DMS 273 (cell line): ENCODE measurements around the gene RIMS4.

Experiments
- DNase-seq: peaks from one replicate; lab custom pipeline; 2025; ENCODE audit not compliant: unreplicated experiment; lab: John Stamatoyannopoulos, UW

The RIMS4 gene

DNA sequence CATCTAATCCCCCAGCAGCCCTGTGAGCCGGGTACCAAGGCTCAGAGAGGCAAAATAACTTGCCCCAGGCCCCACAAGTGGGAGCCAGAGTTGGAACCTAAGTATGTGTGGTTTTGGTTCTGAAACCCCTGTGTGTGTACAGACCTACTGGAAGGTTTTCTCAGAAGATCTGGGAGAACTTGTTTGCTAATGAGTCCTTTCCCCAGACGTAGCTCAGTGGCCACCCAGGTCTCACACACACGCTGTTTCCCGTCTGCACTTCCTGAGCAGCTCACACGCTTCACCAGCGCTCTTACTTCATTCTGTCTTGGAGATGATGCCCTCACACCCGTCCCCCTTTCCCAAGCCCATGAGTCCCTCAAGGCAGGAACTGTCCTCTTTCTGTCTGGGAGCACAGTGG lies 87.0 kb downstream of the RIMS4 start:
- no peak for DNase-seq

DNA sequence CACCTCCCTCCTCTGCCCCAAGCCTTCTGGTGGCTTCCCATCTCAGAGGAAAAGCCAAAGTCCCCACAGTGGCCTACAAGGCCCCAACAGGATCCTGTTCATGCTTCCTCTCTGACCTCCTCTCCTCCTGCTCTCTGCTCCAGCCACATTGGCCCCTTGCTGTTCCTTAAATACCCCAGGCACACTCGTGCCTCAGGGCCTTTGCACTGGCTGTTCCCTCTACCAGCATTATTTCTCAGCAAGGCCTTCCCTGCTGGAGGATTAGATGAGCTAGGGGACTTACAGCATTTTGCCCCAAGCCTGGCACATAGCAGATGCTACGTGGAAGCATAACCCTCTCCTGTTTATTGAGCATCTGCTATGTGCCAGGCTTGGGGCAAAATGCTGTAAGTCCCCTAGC lies 87.4 kb downstream of the RIMS4 start:
- no peak for DNase-seq

DNA sequence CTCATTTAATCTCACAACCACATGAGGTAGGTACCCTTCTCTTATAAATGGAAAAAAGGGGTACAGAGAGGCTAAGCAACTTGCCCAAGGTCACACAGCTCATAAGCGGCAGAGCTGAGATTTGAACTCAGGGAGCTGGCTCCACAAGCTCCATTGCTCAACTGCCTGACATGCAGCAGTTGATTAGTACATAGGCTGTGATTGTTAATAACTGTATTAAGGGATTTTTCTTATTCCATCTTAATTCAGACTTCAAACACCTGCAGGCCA lies 88.6 kb downstream of the RIMS4 start:
- DNase-seq: no peak

DNA sequence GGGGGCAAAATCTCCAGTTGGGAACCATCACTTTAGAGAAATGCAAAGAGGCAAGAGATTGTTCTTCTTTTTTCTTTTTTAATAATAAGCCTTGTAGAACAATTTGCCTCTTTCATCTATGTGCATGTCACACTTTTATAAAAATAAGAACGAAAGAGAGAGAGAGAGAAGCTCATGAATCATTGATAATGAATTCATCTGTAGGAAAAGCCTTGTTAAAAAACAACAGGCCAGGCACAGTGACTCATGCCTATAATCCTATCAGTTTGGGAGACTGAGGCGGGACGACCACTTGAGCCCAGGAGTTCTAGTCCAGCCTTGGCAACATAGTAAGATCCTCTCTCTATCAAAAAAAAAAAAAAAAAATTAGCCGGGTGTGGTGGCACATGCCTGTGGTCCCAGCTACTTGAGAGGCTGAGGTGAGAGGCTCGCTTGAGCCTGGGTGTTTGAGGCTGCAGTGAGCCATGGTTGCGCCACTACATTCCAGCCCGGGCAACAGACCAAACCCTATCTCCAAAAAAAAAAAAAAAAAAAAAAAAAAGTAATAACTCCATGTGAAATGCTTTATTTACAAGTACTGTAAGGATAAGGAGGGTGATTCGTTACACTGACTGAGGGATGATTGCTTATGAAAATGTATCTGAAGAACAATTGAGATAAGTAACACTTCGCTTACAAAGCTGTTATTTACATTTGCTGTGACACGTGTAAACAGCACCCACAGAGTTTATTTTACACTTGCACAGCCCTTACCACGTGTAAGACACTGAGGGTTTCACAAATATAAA lies 89.2 kb downstream of the RIMS4 start:
- no peak for DNase-seq

DNA sequence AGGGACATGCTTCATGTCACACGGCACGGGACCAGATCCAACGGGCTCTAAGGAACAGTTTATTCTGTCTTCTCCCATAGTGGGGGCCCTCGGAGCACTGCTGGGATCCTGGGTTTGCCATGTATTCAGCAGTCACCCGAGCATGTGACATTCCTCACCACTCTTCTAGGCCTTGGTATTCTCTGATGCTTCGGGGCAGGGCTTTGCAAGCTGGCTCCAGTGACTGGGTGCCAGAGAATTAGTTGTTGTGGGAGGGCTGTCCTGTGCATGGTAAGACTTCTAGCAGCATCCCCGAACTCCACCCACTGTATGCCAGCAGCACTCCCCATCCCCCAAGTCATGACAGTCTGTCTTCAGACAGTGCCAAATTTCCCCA lies 89.7 kb downstream of the RIMS4 start:
- DNase-seq: peak; percentile 90

DNA sequence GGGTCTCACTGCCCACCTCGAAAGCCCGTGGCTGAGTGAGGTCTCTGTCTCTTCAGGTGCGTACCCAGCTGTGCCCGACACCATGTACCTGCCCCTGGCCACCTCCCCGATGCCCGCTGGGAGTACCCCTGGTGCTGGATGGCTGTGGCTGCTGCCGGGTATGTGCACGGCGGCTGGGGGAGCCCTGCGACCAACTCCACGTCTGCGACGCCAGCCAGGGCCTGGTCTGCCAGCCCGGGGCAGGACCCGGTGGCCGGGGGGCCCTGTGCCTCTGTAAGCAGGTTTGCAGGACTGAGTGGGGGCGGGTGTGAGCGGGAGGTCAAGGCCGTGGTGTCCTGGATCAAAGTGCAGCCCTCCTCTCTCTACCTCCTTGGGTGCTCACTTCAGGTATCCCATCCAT lies 90.5 kb downstream of the RIMS4 start:
- DNase-seq: no peak

DNA sequence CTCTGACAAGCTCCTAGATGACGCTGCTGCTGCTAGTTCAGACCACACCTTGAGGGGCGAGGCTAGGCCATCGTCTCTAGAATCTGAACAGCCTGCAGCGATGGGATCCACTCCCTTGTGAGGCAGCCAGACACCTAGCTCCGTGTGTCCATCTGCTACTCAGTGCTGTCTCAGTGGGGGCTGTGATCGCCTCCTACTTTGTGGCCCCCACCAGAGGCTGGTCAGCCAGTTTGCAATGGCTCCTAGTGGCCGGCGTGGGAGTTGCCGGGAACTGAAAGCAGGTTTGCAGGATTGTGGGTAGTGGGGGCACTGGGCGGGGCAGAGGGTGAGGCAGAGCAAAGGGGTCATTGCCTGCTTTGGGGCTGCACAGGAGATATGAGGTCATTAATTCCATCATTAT lies 92.4 kb downstream of the RIMS4 start:
- DNase-seq: peak; percentile 67

DNA sequence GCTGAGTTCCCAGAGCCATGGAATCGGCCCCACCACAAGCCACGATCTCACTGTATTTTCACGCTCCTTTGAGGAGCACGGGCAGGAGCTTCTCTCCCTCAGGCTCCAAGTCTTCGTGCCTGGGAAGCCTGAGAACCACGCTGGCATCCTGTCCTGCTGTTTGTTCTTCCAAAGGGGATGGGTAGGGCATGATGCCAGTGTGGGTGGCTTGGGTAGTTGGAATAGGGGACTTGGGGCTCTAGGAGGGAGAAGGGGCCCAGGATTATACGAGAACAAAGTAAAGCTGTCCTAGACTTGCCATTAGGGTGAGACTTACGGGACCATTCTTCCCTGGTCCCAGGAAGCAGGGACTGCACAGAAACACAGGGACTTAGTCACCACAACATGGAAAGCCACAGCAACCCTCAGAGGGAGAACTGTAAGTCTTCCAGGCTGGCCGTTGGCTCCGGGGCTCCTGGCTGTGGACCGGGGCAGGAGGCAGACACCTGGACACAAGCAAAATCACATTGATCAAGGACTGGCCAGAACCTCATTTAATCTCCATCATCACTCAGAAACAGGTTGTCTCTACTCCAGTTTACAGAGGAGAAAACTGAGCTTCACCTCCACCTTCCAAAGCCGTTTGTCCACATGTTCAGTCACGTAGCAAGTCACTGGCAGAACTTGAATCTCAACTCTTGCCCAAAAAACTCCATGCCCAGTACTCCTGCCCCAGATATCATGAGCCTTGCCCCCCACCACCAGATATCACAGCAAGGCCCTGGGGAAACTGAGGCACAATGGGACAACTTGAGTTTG lies 93.8 kb downstream of the RIMS4 start:
- no peak for DNase-seq

DNA sequence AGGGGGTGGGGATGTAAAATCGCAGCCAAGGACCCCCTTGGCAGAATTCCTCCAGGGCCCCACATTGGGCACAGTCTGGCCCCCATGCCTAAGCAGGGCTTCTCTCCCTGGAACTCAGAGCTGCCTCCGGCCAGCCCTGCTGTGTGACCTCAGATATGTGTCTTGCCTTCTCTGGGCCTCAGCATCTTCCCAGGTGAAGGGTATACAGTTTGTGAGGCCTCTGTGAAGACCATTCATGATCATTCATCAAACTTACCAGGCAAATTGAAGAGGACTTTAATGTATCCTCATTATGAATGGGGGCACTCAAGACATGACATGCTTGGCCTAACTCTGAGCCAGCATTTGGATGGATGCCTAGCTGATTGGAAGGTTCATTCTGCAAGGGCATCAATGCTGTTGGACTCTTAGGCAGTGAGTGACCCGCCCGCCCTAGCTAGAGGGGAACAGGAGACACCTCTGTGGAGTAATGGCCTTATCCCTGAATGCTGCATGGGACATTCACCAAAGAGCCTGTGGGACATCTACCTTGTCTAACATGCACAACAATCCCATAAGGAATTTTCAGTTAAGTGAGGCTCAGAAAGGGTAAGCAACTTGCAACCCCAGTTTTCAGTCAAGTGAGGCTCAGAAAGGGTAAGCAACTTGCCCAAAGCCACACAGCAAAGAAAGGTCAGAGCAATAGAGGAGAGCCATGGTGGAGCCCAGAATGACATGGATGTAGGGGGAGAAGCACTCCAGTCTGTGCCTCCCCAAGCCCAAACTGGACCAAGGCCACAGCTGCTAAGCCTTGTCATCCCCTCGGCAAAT lies 94.6 kb downstream of the RIMS4 start:
- DNase-seq: no peak

DNA sequence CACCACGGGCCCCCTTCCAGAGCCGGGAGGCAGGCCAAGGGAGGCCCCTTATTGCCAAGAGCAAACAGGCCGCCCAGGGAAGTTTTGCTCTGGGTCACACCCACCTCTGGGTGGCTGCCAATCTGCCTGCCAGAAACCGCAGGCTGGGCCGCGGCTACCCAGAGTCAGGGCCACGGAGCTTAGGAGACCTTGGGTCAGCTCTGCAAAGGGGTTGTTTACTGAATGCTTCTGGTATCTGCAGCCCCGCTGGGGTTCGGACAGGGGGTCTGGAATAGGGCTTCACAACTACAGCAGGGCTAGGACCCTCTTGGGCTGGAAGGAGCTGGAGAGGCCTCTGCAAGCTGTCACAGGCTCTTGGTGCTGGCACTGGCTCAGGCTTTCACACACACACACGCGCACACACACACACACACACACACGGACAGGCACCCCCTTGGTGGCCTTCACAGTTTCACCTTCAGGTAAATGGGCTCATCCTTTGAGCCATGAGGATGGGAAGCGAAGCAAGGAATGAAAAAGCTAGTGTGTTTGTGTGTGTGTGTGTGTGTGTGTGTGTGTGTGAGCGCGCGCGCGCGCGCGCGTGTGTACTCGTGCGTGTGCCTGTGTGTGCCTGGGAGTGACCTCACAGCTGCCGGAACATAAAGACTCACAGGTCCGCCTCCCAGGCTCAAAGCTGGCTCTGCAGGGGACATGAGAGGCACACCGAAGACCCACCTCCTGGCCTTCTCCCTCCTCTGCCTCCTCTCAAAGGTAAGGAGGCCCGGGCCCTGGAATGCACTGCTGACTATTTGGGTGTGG lies 95.4 kb downstream of the RIMS4 start, which contains the start of gene CCN5:
Gene CCN5, plus strand, starts transcription at position 669 of the 798 bp plus-strand sequence. Its CDS starts 22 bp downstream, at position 691.
- DNase-seq: peak; percentile 86

DNA sequence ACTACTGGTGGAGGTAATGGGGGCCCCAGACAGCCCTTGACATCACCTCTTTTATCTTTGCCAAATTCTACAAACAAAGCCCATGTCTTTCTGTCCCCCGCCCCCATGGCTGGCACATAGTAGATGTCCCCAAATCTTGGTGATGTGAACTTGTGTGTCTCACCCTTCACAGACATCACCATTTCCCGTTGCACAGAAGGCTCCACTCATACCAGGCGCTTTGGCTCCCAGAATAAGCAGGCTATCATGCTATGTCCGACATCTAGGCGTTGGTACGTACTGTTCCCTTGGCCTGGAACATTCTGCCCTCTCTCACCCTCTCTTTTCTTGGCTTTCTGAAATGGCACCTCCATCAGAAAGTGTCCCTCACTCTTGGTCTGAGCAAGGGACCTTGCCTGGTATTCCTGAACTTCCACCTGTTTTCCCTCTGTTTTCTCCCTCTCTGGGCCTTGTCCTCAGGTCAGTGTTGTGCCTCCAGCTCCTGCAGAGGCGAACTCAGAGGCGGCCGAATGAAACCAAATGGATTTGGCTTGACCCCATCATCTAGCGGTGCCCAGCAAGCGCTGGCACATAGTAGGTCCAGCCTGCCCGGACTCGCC lies 96.1 kb downstream of the RIMS4 start:
- DNase-seq: no peak

DNA sequence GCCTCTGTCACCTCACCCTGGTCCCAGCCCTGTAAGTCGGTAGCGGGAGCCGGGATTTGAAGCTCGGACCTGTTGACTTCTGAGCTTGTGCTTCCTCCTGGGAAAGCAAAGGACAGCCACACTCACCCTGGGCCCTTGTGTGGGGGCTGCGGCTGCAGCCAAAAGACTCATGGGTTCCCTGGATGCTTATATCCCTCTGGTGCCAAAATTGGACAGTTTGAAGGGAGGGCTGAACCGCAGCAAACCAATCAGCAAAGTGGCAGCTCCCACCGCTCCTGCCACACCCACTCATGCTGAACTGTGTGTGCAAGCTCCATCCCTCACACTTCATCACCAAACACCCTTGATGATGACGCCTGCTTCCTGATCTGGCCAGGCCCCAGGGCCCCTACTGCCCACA lies 99.1 kb downstream of the RIMS4 start:
- no peak for DNase-seq

DNA sequence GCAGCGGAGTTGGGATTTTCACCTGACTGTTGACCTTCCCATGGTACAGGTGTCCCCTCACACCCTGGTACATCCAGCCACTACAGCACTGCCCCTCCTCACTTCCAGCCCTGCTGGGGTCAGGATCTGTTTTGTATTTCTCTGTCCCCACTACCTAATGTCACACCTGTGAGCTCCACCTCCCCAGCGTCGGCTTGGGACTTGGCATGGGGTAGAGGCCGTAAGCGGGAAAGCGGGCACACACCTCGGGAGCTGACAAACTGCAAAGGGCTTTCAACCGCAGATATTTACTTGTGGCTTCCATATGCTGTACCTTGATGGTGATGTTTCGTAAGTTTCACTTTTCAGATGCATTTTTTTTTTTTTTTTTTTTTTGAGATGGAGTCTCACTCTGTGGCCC lies 100.5 kb downstream of the RIMS4 start:
- DNase-seq: no peak

DNA sequence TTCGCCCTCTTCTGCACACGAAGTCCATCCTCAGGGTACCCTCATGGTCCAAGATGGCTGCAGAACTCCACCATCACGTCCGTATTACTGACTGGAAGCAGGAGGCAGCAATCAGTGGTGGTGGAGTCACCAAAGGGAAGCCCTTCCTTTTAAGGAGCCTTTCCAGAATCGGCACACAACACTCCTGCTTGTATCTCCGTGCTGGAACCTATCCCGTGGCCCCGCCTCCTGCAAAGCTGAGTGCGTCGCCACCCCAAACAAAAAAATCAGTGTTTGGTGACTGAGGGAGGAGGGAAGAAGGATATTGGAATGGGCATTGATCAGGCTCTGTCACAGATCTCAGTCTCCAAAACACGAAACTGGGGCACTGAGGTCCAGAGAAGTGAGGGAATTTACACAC lies 101.0 kb downstream of the RIMS4 start:
- no peak for DNase-seq

DNA sequence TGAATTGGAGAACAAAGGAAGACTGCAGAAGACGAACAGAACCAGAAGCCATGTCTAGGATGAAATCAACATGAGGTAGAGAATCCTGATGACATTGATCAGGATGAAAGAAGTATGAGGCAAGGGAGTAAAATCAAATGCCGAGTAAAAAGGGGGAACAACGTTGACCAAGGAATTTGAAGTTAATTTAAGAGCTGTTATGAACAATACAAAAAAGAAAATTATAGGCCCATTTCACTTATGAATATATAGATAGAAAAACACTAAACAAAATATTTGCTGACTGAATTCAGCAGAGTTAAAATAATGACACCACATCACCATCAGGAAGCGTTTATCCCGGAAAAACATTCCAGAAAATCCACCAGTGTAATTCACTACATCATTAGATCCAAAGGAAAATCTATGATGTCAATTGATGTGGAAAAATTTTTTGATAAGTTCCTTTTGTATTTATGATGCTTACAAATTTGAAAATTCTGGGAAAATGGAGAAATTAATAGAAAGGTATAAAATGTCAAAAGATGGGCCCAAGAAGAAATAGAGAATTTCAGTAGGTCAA lies 103.2 kb downstream of the RIMS4 start:
- DNase-seq: no peak

DNA sequence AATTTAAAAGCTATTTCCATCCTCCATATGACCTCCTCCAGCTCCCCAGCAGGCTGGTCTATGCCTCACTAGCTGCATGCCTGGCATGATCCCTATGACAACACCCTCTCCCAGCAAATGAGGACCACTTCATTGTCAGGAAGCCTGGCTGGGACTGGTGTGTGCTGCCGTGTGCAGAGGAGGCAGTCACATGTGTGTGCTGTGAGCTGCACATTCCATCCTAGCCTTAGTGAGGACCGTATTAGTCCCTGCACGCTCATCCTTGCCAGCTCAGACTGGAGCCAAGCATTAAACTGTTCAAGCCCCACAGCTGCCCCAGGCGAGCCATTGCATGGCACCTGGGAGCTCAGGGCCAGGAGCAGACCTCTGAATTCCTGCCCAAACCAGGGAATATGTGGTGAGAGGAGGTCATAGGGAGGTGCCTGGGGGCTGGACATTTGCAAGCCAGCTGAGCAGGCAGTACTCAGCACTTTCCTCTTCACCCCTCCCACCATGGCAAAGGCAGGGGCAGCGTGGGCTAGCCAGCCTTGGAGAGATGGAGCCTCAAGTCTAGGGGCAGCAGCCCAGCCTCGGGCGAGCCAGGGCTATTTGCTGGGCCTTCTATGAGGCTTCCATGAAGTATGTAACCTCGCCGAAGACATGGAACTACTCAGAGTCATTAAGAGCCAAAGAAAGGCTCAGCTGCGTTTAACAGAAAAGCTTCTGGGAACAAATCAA lies 103.9 kb downstream of the RIMS4 start:
- peak; percentile 31 for DNase-seq

DNA sequence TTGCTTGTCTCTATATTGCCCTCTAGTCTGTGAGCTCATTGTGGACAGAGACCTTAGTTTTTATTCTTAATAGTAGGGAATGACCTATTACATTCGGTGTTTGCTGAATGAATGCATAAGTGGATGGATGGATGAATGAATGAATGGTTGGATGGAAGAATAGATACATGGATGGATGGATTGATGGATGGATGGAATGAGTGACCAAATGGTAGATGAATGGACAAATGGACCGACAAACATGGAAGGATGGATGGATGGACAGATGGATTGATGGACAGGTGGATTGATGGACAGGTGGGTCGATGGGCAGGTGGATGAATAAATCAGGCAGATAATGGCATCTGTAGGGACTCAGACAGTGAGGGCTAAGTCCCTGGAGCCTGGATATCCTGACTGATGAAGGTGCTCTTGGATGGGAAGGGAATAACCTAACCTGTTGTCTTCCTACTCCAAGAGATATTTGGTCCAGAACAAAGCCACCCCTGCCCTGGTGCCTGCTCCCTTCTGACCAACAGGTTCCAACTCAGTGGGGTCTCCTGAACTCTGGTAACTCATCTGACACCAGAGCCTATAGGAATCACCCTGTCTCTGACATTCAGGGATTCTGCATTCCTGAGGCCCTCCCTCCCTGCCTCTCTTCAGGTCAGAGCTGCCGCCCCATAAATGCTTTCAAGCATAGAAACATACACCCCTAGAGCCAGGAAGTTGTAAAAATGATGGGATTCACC lies 104.8 kb downstream of the RIMS4 start:
- DNase-seq: no peak

DNA sequence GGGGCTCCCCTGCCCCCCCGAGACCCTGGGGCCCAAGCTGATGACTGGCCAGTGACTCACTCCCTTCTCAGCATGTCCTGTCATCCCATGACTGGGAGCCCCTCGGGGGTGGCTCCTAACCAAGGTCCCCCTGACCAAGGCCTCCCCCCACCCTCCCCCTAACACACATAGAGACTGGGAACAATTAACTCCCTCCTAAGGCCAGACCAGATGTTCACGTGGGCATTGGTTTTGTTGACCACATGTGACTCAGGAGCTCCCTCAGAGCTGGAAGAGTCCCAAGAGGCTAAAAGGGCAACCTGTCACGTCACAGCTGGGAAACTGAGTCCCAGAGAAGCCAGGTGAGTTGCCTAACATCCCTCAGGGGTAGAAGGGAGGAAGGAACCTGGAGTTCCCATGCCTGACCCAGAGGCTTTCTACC lies 105.8 kb downstream of the RIMS4 start:
- DNase-seq: no peak

DNA sequence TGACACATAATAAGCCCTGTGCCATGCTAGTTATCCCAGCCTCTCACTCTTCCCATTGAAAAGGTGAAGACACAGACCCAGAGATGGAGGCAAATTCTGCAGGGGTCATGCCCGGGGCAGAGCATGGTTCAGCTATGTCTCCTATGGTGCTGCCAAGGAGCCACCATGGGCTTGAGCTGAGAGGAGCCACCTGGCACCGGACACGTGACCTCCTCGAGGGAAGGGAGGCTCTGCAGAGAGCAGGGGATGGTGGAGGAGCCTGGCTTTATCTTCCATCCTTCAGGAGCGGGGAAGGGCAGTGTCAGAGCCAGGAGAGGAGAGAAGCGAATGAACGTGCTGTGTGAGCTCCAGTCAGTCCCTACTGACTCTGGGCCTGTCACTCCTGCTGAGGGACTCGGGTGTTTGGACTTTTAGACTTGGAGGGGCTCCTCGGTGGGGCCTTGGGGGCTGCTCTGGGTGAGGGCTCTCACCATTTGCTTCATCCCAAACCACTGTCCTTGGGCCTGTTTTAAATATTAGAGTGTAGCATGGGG lies 106.3 kb downstream of the RIMS4 start:
- DNase-seq: no peak
